GM20000 (cell line): Measurements from ENCODE around the gene TSPO2.
A peak's percentile ranks its signal among the peaks of the same experiment; 100 is the strongest.

Experiments
- DNase-seq: peaks from one replicate; pipeline ENCODE4 v3.0.0; 2012; ENCODE audit warnings: low spot score
- TF ChIP-seq, protein P1 (sequence below): IDR thresholded peaks from 2 replicates; pipeline ENCODE4 v1.5.1; 2012; ENCODE audit warnings: mild to moderate bottlenecking, control low read depth; ENCODE audit errors: extremely low read depth, missing control alignments

TSPO2 gene

DNA sequence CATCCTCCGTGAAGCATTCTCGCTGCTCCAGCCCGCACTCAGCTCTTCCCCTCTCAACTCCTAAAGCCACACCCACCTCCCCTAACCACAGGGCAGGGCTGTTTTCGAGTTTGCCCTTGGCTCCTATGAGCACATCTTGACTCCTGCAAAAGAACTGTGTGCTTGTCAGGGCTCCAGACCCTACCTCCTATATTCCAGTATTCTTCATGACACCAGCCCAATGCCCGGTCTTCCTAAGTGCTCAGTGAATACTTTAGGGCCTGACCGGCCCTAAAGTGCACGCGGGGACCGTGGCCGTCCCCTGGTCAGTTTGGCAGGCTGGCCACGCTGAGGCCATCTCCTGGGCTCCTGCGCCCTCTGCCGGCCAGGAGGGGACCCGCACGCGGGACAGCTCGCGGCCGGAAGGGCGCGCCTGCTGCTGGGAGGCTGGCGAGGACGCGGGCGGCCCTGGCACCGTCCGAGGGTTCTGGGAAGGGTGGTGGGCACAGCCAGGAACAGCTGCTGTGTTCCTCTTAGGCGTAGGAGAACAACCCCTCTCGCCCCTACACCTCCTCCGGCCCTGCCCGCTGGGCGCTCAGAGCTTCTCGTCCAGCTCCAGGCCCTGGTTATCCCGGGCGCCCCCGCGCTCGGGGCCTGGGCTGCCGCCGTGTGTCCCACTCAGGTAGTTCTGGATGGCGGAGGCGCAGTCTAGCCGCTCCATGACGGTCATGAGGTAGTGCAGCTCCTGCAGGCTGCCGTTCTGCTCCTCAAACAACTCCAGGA is 14.3 kb upstream of the TSPO2 start:
- TF ChIP-seq, protein P1, sequence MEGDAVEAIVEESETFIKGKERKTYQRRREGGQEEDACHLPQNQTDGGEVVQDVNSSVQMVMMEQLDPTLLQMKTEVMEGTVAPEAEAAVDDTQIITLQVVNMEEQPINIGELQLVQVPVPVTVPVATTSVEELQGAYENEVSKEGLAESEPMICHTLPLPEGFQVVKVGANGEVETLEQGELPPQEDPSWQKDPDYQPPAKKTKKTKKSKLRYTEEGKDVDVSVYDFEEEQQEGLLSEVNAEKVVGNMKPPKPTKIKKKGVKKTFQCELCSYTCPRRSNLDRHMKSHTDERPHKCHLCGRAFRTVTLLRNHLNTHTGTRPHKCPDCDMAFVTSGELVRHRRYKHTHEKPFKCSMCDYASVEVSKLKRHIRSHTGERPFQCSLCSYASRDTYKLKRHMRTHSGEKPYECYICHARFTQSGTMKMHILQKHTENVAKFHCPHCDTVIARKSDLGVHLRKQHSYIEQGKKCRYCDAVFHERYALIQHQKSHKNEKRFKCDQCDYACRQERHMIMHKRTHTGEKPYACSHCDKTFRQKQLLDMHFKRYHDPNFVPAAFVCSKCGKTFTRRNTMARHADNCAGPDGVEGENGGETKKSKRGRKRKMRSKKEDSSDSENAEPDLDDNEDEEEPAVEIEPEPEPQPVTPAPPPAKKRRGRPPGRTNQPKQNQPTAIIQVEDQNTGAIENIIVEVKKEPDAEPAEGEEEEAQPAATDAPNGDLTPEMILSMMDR, result peak; percentile 99

DNA sequence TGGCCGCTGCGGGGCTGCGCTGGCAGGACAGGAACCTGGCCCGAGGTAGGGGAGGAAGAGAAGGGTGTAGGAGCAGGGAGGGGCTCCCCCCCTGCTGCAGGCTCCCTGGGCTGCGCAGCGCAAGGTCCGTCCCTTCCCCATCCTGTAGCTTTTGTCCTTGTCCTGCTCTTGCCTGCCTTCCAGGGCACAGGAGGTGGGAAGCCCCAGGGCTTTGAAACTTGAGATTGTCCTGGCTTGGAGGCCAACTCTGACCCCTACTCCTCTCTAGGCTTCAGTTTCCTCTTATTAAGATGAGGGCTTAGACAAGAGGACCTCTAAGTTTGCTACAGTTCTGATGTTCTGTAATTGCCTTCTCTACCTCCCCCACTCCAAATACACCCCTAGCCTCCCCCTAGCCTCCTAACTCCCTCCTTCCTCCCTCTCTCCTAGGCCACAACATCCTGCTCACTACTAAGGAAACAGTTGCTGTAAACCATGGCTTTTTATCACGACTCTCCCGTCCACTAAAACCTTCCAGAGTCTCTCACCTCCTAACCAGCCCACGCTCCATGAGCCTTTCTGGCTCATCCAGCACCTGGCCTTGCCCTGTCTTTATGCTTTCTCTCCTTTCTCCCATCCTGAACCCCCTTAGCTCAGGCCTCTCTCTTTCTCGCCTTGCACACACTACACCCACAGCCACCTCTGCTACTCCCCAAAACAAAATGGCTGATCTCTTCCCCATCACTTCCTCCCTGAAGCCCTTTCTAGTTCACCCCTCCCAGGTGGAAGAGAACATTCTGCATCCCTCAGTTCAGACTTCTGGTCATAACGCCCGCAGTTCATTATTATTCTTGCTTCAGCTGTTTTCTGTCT is 13.5 kb upstream of the TSPO2 start:
- DNase-seq, result peak; percentile 63

More for the DNA sequence above, 14.3 kb upstream of the TSPO2 start:
- peak; percentile 88 for DNase-seq

DNA sequence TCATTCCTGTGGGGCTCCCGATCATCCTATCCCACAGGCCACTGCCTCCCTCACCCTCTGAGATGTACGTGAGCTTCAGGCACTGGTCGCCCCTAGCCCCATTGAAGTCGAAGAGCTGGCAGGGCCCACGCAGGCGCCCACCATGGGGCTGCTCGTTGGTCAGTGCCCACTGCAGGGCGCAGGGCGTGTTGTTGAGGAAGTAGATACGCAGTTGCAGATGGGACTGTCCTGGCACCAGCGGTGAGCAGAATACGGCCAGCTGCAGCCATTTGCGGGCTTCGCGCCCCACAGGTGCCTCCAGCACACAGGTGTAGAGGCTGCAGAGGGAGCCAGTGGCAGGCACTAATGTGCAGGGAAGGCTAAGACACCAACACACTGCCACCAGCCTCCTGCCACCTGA is 9.4 kb upstream of the TSPO2 start:
- TF ChIP-seq, protein P1, result no peak
- DNase-seq, result no peak

More for the DNA sequence above, 13.5 kb upstream of the TSPO2 start:
- TF ChIP-seq, protein P1, result no peak

DNA sequence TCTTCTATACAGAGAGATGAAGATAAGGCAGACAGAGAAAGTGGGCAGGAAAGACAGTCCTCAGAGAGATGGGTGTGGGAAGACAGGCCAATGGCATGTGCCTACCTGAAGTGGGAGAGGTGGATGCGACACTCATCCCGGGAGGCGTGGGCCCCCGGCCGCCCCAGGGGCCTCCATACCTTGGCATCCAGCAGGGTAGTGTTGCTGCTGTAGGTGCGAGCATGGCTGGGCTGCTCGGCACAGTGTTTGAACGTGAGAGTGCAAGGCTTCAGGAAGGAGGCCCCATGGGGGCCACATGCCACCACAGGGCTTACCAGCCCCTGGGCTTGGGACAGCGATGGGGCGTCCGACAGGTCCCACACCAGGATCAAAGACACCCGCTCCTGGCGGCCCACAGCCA is 8.5 kb upstream of the TSPO2 start:
- TF ChIP-seq, protein P1, result no peak
- no peak for DNase-seq

DNA sequence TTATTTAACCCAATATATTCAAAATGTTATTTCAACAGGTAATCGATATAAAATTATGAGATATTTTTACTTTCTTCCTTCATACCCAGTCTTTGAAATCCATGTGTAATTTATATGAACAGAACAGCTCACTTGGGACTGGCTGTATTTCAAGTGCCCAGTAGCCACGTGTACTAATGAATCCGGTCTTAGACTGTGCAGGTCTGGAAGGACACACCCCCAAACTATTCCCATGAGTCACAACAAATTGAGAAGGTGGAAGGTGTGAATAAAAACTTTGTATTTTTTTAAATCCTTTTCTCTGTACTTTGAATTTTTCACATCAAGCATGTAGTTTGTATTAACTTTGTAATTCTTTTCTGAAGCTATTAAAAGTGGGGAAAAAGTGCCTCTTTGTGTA is 6.1 kb upstream of the TSPO2 start:
- no peak for DNase-seq
- TF ChIP-seq, protein P1, result no peak

DNA sequence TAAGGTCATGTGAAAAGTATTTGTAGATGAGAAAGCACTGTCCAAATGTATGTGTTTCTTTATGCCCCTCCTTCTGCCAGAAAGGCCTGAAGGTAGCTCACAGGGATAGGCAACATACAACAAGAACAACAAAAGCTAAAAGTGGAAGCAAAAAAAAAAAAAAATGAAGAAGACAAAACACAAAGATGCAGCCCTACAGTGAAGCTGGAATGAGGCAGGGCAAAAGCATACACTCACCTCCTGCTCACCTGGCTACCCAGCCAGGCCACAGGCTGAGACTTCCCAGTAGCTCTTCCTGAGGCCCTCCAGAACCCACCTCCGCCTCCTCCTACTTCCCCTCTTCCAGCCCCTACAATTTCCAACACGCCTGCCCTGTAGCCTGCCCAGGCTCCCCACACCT is 5.7 kb upstream of the TSPO2 start:
- DNase-seq, result no peak
- TF ChIP-seq, protein P1, result no peak
